BJ (cell line): ENCODE data around the gene SORCS2. TPM values are rescaled to one million over a fixed set of nuclear protein-coding genes. Genes with fewer than 3 reads are reported as not detected.
A peak's percentile ranks its signal among the peaks of the same experiment; 100 is the strongest.

ENCODE experiments used
- CTCF ChIA-PET: fragments of 350-600 bp; formaldehyde crosslinking; extraction: SDS; loops from one replicate; lab custom pipeline; 2021; ENCODE audit warnings: antibody characterized with exemption, inconsistent platforms; lab: Yijun Ruan, JAX
- POLR2A ChIA-PET: fragments of 300-600 bp; sonication (Branson Sonifier 250); formaldehyde crosslinking; extraction: SDS; loops from one replicate; lab custom pipeline; 2021; ENCODE audit warnings: antibody characterized with exemption; lab: Charles Lee
- DNase-seq: peaks from one replicate; pipeline ENCODE4 v3.0.0-alpha.2; 2011; ENCODE audit warnings: low read depth
- H3K27me3 ChIP-seq: 2 replicates; pipeline ENCODE4 v1.6.0; 2011; ENCODE audit warnings: low read length; ENCODE audit not compliant: control insufficient read depth, insufficient read depth
- H3K36me3 ChIP-seq: 2 replicates; pipeline ENCODE4 v1.5.1; 2011; ENCODE audit warnings: low read length; ENCODE audit not compliant: control insufficient read depth, insufficient read depth
- H3K4me3 ChIP-seq: 2 replicates; pipeline ENCODE4 v1.5.1; 2011; ENCODE audit warnings: low read depth, mild to moderate bottlenecking, control low read depth, low read length
- CTCF ChIP-seq: IDR thresholded peaks from 2 replicates; pipeline ENCODE4 v1.5.1; 2011; ENCODE audit warnings: low read depth, mild to moderate bottlenecking, control low read depth, inconsistent platforms, low read length, moderate library complexity; ENCODE audit not compliant: insufficient read depth
- polyA plus RNA-seq: library from polyadenylated mRNA; depleted of rRNA; stranded (reverse); fragments of >200 nt; gene quantifications from 2 replicates; pipeline ENCODE4 v1.2.3, GENCODE V29; 2011

Gene SORCS2
- polyA plus RNA-seq, 1 experiment: 0.63 TPM

- H3K4me3 ChIP-seq: no peak overlapping the region
- H3K27me3 ChIP-seq: peaks cover 1% of the 10 kb centered on the region
- H3K36me3 ChIP-seq: no peaks in the 10 kb centered on the region
- CTCF ChIA-PET: interaction anchor here (1.0 to 1.6 kb wide), 5 partner anchors 9 to 391 kb away, joined by 3 to 6 read pairs (median 5); no protein-coding TSS in a partner anchor
- peak; percentile 22 for DNase-seq
- TF ChIP-seq CTCF: 0 out of 2 replicates have a peak, but pooled peaks have one; percentile 23
- POLR2A ChIA-PET: interaction anchor here (0.6 kb wide), 1 partner anchor 86 kb away, joined by 3 read pairs; no protein-coding TSS in a partner anchor
These were observed 136.7 kb downstream of the SORCS2 start for GRCh38 chr4:7328913-7329638.

- H3K4me3 ChIP-seq: no peak overlapping the region
- TF ChIP-seq CTCF: no peak
- H3K27me3 ChIP-seq: peaks cover 1% of the 10 kb centered on the region; the same call in 1 of the 2 replicates
- no peaks in the 10 kb centered on the region for H3K36me3 ChIP-seq
- no peak for DNase-seq
- CTCF ChIA-PET: interaction anchor here (1.4 to 1.6 kb wide), 2 partner anchors 11 to 14 kb away, joined by 4 to 6 read pairs; no protein-coding TSS in a partner anchor
- POLR2A ChIA-PET: no interaction called here
These were observed 137.8 kb downstream of the SORCS2 start for GRCh38 chr4:7330031-7330596.

GRCh38 chr4:7330811-7331681, 138.7 kb downstream of the SORCS2 start:
- CTCF ChIA-PET: interaction anchor here (0.9 kb wide), 1 partner anchor 139 kb away, joined by 3 read pairs; the partner anchor contains the start of gene SORCS2
- TF ChIP-seq CTCF: no peak
- DNase-seq: no peak
- POLR2A ChIA-PET: no interaction called here
- Histone ChIP-seq H3K27me3 (peaks cover 3% of the 10 kb centered on the region; the same call in 1 of the 2 replicates), H3K4me3 (no peak overlapping the region), H3K36me3 (no peaks in the 10 kb centered on the region)

- no peak for DNase-seq
- H3K36me3 ChIP-seq: no peaks in the 10 kb centered on the region
- ChIA-PET POLR2A (no interaction called here), CTCF (interaction anchor here (0.9 to 1.4 kb wide), 3 partner anchors 9 to 140 kb away, joined by 3 read pairs; partner anchors contain the start of gene SORCS2)
- no peak overlapping the region for H3K4me3 ChIP-seq
- peaks cover 3% of the 10 kb centered on the region; the same call in 1 of the 2 replicates for H3K27me3 ChIP-seq
- no peak for TF ChIP-seq CTCF
These were observed 139.3 kb downstream of the SORCS2 start for GRCh38 chr4:7331682-7332000.
